ENCODE results near the gene BCL11B.

The BCL11B gene

DNA sequence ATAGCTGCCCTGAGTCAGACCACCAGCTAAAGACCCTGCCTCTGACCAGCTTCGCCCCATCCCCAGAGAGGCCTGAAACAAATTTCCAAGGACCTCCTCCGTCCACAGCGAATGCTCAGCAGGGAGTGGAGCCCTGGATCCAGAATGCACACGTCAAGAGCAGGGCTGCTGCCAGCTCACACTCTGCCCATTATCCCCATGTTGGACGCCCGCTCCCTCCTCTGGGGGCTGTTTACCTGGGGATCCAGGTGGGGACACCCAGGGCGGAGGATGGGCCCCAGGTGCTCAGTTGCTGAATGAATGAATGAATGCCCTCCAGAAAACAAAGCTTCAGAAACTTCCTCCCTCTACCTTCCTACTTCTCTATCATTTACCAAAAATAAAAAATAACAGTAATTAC is 18.1 kb downstream of the BCL11B start:
- no peak for TF ChIP-seq HDGF (IDR thresholded peaks at IDR 0.05; ENCODE audit: borderline replicate concordance)
- TF ChIP-seq SUZ12 (IDR thresholded peaks at IDR 0.05): no peak
- TF ChIP-seq FOXK2 (IDR thresholded peaks at IDR 0.05): no peak
- TF ChIP-seq ELF4 (IDR thresholded peaks at IDR 0.05): no peak
- no peak for TF ChIP-seq CTBP1 (IDR thresholded peaks at IDR 0.05; ENCODE audit: borderline replicate concordance)
- TF ChIP-seq L3MBTL2 (conservative IDR thresholded peaks at IDR 0.05): no peak
- TF ChIP-seq, protein P1, sequence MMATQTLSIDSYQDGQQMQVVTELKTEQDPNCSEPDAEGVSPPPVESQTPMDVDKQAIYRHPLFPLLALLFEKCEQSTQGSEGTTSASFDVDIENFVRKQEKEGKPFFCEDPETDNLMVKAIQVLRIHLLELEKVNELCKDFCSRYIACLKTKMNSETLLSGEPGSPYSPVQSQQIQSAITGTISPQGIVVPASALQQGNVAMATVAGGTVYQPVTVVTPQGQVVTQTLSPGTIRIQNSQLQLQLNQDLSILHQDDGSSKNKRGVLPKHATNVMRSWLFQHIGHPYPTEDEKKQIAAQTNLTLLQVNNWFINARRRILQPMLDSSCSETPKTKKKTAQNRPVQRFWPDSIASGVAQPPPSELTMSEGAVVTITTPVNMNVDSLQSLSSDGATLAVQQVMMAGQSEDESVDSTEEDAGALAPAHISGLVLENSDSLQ (IDR thresholded peaks at IDR 0.05): no peak
- no peak for TF ChIP-seq ARNT (IDR thresholded peaks at IDR 0.05)
- TF ChIP-seq ZNF384 (IDR thresholded peaks at IDR 0.05): no peak
- TF ChIP-seq FOXA1 (IDR thresholded peaks at IDR 0.05): no peak
- ChIA-PET CTCF (interaction anchor here (2.6 kb wide), 1 partner anchor 12 kb away, joined by 9 read pairs; no protein-coding TSS in a partner anchor), POLR2A (interaction anchor here (1.0 to 3.0 kb wide), 4 partner anchors 8 to 24 kb away, joined by 3 to 21 read pairs (median 5); partner anchors contain the start of gene BCL11B)
- DNase-seq (ENCODE audit: extremely low spot score): no peak

DNA sequence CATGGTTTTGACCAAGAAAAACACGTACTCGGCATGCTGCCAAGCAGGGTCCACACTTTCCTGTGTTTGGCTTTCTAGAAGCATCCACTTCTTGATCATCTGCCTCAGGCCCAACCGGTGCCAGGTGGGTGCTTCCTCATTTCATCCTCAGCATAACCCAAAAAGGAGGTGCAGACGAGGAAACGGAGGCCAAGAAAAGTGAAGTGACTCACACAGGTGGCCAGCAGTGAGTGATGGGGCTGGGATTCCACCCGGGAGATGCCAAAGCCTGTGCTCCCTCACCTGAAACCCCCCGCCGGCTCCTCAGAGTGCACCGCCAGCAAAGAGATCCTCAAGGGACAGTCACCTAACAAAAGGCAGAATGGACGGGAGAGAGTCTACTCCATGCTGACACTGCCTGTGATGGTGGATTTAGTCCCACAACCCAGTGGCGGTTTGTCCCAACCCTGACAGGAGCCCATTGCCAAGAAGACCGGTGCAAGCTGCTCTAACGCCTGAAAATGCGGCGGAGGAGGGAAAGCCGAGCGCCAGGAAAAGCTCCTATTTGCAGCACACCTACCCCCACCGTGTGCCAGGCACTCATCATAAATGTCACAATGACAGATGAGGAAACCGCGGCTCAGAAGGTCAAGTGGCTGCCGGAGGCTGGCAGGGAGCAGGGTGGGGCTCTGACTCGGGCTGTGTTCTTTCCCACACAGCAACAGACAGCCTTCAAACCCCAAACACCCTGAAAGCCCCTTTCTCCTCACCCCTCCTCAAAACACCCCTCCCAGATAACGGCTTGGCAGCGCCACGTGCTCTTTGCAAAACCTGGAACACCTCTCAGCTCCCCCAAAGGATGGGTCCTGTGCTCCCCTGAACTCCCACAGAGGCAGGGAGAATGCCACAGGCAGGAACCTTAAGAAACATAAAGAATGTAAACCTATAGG is 18.8 kb downstream of the BCL11B start:
- no peak for TF ChIP-seq BHLHE40 (IDR thresholded peaks at IDR 0.05; ENCODE audit: borderline replicate concordance)
- TF ChIP-seq ELF4 (IDR thresholded peaks at IDR 0.05): no peak
- TF ChIP-seq, protein P1 (IDR thresholded peaks at IDR 0.05): peak; percentile 90
- peak; percentile 42; the same call in 1 of the 2 replicates for TF ChIP-seq L3MBTL2 (conservative IDR thresholded peaks at IDR 0.05)
- no peak for TF ChIP-seq LEF1 (IDR thresholded peaks at IDR 0.05; ENCODE audit: borderline replicate concordance)
- TF ChIP-seq NFRKB (IDR thresholded peaks at IDR 0.05): no peak
- 0 out of 2 replicates have a peak, but pooled peaks have one; percentile 72 for TF ChIP-seq CTBP1 (IDR thresholded peaks at IDR 0.05; ENCODE audit: borderline replicate concordance)
- DNase-seq (ENCODE audit: extremely low spot score): peak; percentile 34
- CTCF ChIA-PET: interaction anchor here (0.6 to 2.6 kb wide), 2 partner anchors 12 to 214 kb away, joined by 3 to 9 read pairs; no protein-coding TSS in a partner anchor
- POLR2A ChIA-PET: interaction anchor here (1.2 to 3.0 kb wide), 3 partner anchors 11 to 24 kb away, joined by 4 to 21 read pairs (median 6); partner anchors contain the start of gene BCL11B

DNA sequence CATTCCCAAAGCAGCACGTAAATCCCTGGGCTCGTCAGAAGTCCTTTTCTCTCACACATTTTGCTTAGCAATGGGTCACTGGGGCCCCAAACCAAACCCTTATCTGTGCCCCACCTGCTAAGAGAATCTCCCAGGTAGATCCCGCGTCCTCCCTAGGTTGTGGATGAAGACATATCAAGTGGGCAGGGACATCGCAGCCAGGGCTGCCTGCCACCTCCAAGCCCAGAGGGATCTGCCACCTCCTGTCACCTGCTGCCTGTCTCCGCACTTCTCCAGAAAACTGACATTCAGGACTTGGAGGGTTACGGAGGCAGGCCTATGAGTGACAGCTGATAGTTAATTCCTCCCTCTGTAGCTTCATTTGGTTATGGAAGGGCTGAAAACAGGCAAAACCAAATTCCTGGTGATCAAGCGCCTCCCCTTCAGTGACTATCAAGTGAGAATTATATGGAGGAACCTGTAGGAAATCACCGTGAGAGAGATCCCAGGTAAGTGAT is 19.5 kb downstream of the BCL11B start:
- POLR2A ChIA-PET: no interaction called here
- no peak for DNase-seq (ENCODE audit: extremely low spot score)
- TF ChIP-seq SUZ12 (IDR thresholded peaks at IDR 0.05): no peak
- TF ChIP-seq, protein P1 (IDR thresholded peaks at IDR 0.05): peak; percentile 81
- CTCF ChIA-PET: no interaction called here

DNA sequence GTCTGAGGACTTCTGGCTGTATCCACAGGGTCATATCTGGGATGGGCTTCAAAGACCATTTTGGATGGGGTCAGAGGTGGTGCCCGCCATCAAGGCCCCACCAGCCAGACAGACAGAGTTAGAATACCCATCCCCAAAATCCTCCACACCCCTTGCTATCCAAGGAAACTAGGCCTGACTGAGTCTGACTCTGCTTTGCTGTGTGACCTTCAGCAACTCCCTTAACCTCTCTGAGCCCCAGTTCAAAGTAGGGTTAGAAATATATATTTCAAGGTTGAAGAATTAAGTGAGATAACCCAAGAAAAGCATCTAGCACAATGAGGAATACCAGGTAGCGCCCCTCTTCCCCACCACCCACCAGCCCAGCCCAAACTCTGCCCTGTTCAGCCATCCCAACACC is 20.3 kb downstream of the BCL11B start:
- no peak for TF ChIP-seq LEF1 (IDR thresholded peaks at IDR 0.05; ENCODE audit: borderline replicate concordance)
- no peak for TF ChIP-seq CTBP1 (IDR thresholded peaks at IDR 0.05; ENCODE audit: borderline replicate concordance)
- TF ChIP-seq NFRKB (IDR thresholded peaks at IDR 0.05): no peak
- no peak for TF ChIP-seq FOXA1 (IDR thresholded peaks at IDR 0.05)
- no peak for TF ChIP-seq ZNF384 (IDR thresholded peaks at IDR 0.05)
- no peak for TF ChIP-seq L3MBTL2 (conservative IDR thresholded peaks at IDR 0.05)
- no peak for TF ChIP-seq TARDBP (IDR thresholded peaks at IDR 0.05)
- no peak for TF ChIP-seq FOXK2 (IDR thresholded peaks at IDR 0.05)
- TF ChIP-seq ELF4 (IDR thresholded peaks at IDR 0.05): no peak
- no peak for TF ChIP-seq BHLHE40 (IDR thresholded peaks at IDR 0.05; ENCODE audit: borderline replicate concordance)
- TF ChIP-seq, protein P1 (IDR thresholded peaks at IDR 0.05): no peak
- TF ChIP-seq SP1 (IDR thresholded peaks at IDR 0.05): no peak
- no peak for TF ChIP-seq HDGF (IDR thresholded peaks at IDR 0.05; ENCODE audit: borderline replicate concordance)
- no peak for TF ChIP-seq ARNT (IDR thresholded peaks at IDR 0.05)
- TF ChIP-seq FOXM1 (IDR thresholded peaks at IDR 0.05; ENCODE audit: borderline replicate concordance): no peak
- TF ChIP-seq SUZ12 (IDR thresholded peaks at IDR 0.05): no peak
- DNase-seq (ENCODE audit: extremely low spot score): no peak
- POLR2A ChIA-PET: interaction anchor here (1.3 kb wide), 1 partner anchor 10 kb away, joined by 3 read pairs; no protein-coding TSS in a partner anchor
- CTCF ChIA-PET: no interaction called here

DNA sequence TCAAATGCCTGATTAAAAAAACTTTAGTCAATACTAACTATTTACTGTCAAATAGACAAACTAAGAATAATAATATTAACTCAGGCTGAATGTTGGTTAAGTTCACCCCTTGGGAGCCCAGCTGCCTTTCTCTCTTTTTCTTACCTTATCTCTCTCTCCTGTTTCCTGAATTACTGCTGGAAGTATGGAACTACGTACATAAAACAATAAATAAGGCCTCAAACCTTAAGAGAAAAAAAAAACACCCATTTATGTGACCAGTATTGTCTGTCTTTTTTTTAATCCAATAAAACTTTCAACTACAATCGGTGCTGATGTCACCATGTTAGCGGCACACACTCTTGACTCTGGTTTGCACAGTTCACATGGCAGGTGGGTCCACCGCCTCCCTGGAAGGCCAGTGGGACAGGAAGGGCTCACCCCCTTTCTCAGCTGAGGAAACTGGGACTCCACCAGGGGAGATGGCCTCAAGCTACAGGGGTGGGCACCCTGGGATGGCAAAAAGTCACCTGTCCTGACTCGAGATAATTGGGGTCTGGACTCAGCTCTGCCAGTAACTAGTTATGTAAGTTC is 21.3 kb downstream of the BCL11B start:
- DNase-seq (ENCODE audit: extremely low spot score): no peak
- ChIA-PET CTCF (no interaction called here), POLR2A (interaction anchor here (1.3 kb wide), 1 partner anchor 9 kb away, joined by 3 read pairs; no protein-coding TSS in a partner anchor)
- TF ChIP-seq HDGF (IDR thresholded peaks at IDR 0.05; ENCODE audit: borderline replicate concordance) (no peak), FOXM1 (IDR thresholded peaks at IDR 0.05; ENCODE audit: borderline replicate concordance) (no peak), ELF4 (IDR thresholded peaks at IDR 0.05) (no peak), BHLHE40 (IDR thresholded peaks at IDR 0.05; ENCODE audit: borderline replicate concordance) (no peak)

Measured in HEK293T (cell line).